SK-N-SH (cell line): ENCODE data around the gene NTM. TPM values are rescaled to one million over a fixed set of nuclear protein-coding genes. Genes with fewer than 3 reads are reported as not detected.

Experiments
- CTCF ChIA-PET: fragments of 300-600, 350-600 bp; formaldehyde crosslinking; extraction: SDS; loops from one replicate; lab custom pipeline; 2021; lab: Yijun Ruan, JAX
- POLR2A ChIA-PET: fragments of 350-600 bp; sonication (Branson Sonifier 250); formaldehyde crosslinking; extraction: SDS; loops from one replicate; lab custom pipeline; 2020; ENCODE audit warnings: antibody characterized with exemption, inconsistent platforms; lab: Yijun Ruan, JAX
- DNase-seq: peaks from one replicate; pipeline ENCODE4 v3.0.0; 2012
- H2AFZ ChIP-seq: fragments of 200-600 bp; sonication (generic); 2 replicates; pipeline ENCODE4 v1.8.1; 2016; ENCODE audit warnings: antibody characterized with exemption, mild to moderate bottlenecking, low read depth
- H3F3A ChIP-seq: fragments of 200-600 bp; sonication (generic); replicated peaks from 2 replicates; pipeline ENCODE3; 2016; ENCODE audit warnings: antibody characterized with exemption, mild to moderate bottlenecking; ENCODE audit not compliant: insufficient read depth
- H3K27ac ChIP-seq, 2 experiments: fragments of 200-500 bp in 1 of 2; fragments of 200-600 bp in 1 of 2; sonication (Bioruptor generic) in 1 of 2; sonication (generic), shearing (Covaris generic) in 1 of 2; 2 replicates each; pipeline versions ENCODE4 v1.5.1 to v1.6.1; 2014 to 2016; ENCODE audit warnings: low read depth in 2 of 2, inconsistent platforms in 1 of 2, low read length in 1 of 2, mild to moderate bottlenecking in 1 of 2, mixed read lengths in 1 of 2
- H3K27me3 ChIP-seq: fragments of 200-600 bp; sonication (generic), shearing (Covaris generic); 2 replicates; pipeline ENCODE4 v1.6.1; 2016; ENCODE audit warnings: mixed run types; ENCODE audit not compliant: insufficient read depth
- H3K36me3 ChIP-seq, 2 experiments: fragments of 200-500 bp in 1 of 2; fragments of 200-600 bp in 1 of 2; sonication (Bioruptor generic) in 1 of 2; sonication (generic) in 1 of 2; replicated peaks in 1 of 2; 2 replicates each; pipeline versions ENCODE3 to v1.5.1; 2014 to 2016; ENCODE audit warnings: low read length in 1 of 2, mild to moderate bottlenecking in 1 of 2; ENCODE audit not compliant: insufficient read depth in 2 of 2, control insufficient read depth in 1 of 2
- H3K4me1 ChIP-seq, 2 experiments: fragments of 200-500 bp in 1 of 2; fragments of 200-600 bp in 1 of 2; sonication (Bioruptor generic) in 1 of 2; sonication (generic), shearing (Covaris generic) in 1 of 2; 2 replicates each; pipeline versions ENCODE4 v1.5.1 to v1.6.1; 2014 to 2016; ENCODE audit warnings: low read depth in 1 of 2, low read length in 1 of 2, mixed run types in 1 of 2; ENCODE audit not compliant: insufficient read depth in 2 of 2, control insufficient read depth in 1 of 2
- H3K4me2 ChIP-seq: fragments of 200-600 bp; sonication (generic), shearing (Covaris generic); 2 replicates; pipeline ENCODE4 v1.6.1; 2017; ENCODE audit warnings: mixed run types
- H3K4me3 ChIP-seq, 2 experiments: fragments of 200-500 bp in 1 of 2; fragments of 200-600 bp in 1 of 2; sonication (Bioruptor generic) in 1 of 2; sonication (generic), shearing (Covaris generic) in 1 of 2; 2 replicates each; pipeline versions ENCODE4 v1.5.1 to v1.8.1; 2014 to 2016; ENCODE audit warnings: low read depth in 2 of 2, inconsistent platforms in 1 of 2, low read length in 1 of 2, mild to moderate bottlenecking in 1 of 2, mixed read lengths in 1 of 2, moderate library complexity in 1 of 2
- H3K79me2 ChIP-seq: fragments of 200-600 bp; sonication (generic); 2 replicates; pipeline ENCODE4 v1.8.1; 2017; ENCODE audit warnings: mild to moderate bottlenecking; ENCODE audit not compliant: insufficient read depth
- H3K9ac ChIP-seq: fragments of 200-600 bp; sonication (generic); 2 replicates; pipeline ENCODE4 v1.6.1; 2017; ENCODE audit warnings: mixed run types
- H3K9me2 ChIP-seq: fragments of 200-600 bp; sonication (generic); 2 replicates; pipeline ENCODE4 v1.6.1; 2017; ENCODE audit warnings: mixed run types
- H3K9me3 ChIP-seq: fragments of 200-600 bp; sonication (generic); 2 replicates; pipeline ENCODE4 v1.6.1; 2017; ENCODE audit warnings: mixed run types, mild to moderate bottlenecking, moderate library complexity
- H4K20me1 ChIP-seq: fragments of 200-600 bp; sonication (generic); 2 replicates; pipeline ENCODE4 v1.6.1; 2017; ENCODE audit warnings: mild to moderate bottlenecking, mixed run types; ENCODE audit not compliant: insufficient read depth
- CHD2 ChIP-seq: fragments of 150-350 bp; IDR thresholded peaks from 2 replicates; pipeline ENCODE4 v1.6.1; 2018; ENCODE audit warnings: low read length; ENCODE audit not compliant: partially characterized antibody
- ELF1 ChIP-seq: IDR thresholded peaks from 2 replicates; pipeline ENCODE4 v1.4.0; 2012
- EZH2phosphoT487 ChIP-seq: fragments of 200-600 bp; sonication (generic); IDR thresholded peaks from 2 replicates; pipeline ENCODE4 v1.6.1; 2017; ENCODE audit warnings: low read depth, mixed run types, mild to moderate bottlenecking, antibody characterized with exemption, moderate library complexity, borderline replicate concordance
- FOXJ3 ChIP-seq: sonication (generic); formaldehyde crosslinking; IDR thresholded peaks from 2 replicates; pipeline ENCODE4 v1.5.1; 2020; ENCODE audit warnings: mild to moderate bottlenecking, missing genetic modification reagents
- GATA2 ChIP-seq: sonication (generic); formaldehyde crosslinking; IDR thresholded peaks from 2 replicates; pipeline ENCODE4 v1.5.0; 2020; ENCODE audit warnings: mild to moderate bottlenecking, missing genetic modification reagents
- IRF3 ChIP-seq: fragments of 150-350 bp; IDR thresholded peaks from 2 replicates; pipeline ENCODE4 v1.6.1; 2016; ENCODE audit warnings: mild to moderate bottlenecking, low read depth, low read length
- NFIC ChIP-seq: IDR thresholded peaks from 2 replicates; pipeline ENCODE4 v1.4.0; 2012; ENCODE audit warnings: borderline replicate concordance
- PBX3 ChIP-seq: IDR thresholded peaks from 2 replicates; pipeline ENCODE4; 2012
- RFX5 ChIP-seq: IDR thresholded peaks from 2 replicates; pipeline ENCODE4 v1.6.1; 2012; ENCODE audit warnings: mild to moderate bottlenecking, improper control_type of control experiment, low read length
- RXRA ChIP-seq: IDR thresholded peaks from 2 replicates; pipeline ENCODE4 v1.4.0; 2012; ENCODE audit warnings: low read depth, mild to moderate bottlenecking, borderline replicate concordance
- SIN3A ChIP-seq: IDR thresholded peaks from 2 replicates; pipeline ENCODE4 v1.6.1; 2012; ENCODE audit warnings: low read depth, mild to moderate bottlenecking, low read length, moderate library complexity, borderline replicate concordance
- SMC3 ChIP-seq: IDR thresholded peaks from 2 replicates; pipeline ENCODE4 v1.6.1; 2012; ENCODE audit warnings: low read depth, low read length, improper control_type of control experiment
- TEAD4 ChIP-seq: IDR thresholded peaks from 2 replicates; pipeline ENCODE4 v1.4.0; 2012; ENCODE audit warnings: mild to moderate bottlenecking, borderline replicate concordance; ENCODE audit not compliant: insufficient read depth
- USF2 ChIP-seq: fragments of 150-350 bp; IDR thresholded peaks from 2 replicates; pipeline ENCODE4 v1.6.1; 2017; ENCODE audit warnings: antibody characterized with exemption, low read length, low read depth, borderline replicate concordance
- YY1 ChIP-seq: IDR thresholded peaks from 2 replicates; pipeline ENCODE4 v1.4.0; 2012; ENCODE audit warnings: low read depth, mild to moderate bottlenecking
- WGBS: methylation state at CpG from one replicate; pipeline ENCODE4 v1.1.6; 2017; ENCODE audit warnings: low lambda C conversion rate; 5-methylcytosine and 5-hydroxymethylcytosine counted together
- polyA plus RNA-seq, 3 experiments: library from polyadenylated mRNA; depleted of rRNA; stranded (reverse); fragments of >200 nt; gene quantifications; 2 replicates each; pipeline ENCODE4 v1.2.3, GENCODE V29; 2012

The NTM gene
- polyA plus RNA-seq, 1 of the 3 experiments (the other 2 are of a cell fraction): 20.0 TPM

GRCh38 chr11:131833366-131833765, 463.0 kb downstream of the NTM start (continued):
- TF ChIP-seq YY1: no peak

DNA sequence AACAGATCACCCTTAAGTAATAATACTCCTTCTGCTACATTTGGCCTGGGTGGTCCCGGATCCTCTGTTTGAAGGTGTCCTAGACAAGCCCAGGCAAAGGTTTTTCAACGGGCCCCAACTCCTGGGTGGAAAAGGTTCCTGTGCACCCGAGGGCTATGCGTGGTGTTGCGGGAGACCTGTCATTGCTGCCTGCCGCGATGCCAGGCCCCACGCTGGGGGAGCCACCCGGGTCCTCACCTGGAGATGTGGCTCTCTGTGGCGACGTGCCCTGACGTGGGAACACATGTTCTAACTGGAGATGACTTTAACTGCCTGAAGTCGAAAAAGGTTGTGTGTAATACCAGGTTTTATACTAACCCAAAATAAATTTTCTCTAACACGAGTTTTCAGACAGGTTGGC, 467.1 kb downstream of the NTM start:
- POLR2A ChIA-PET: no interaction called here
- Histone ChIP-seq H2AFZ (no peak overlapping the region), H3K4me3 (no peak overlapping the region), H3K36me3 (no peaks in the 10 kb centered on the region), H3K4me1 (no peaks in the 10 kb centered on the region)
- CTCF ChIA-PET: no interaction called here
- 76% methylated on average over 14 of the region's 14 CpGs for WGBS
- TF ChIP-seq ELF1 (no peak), USF2 (no peak), CHD2 (no peak), FOXJ3 (CRISPR knock-in tag) (no peak), SMC3 (no peak), GATA2 (CRISPR knock-in tag) (no peak), RFX5 (no peak), RXRA (no peak), TEAD4 (no peak), SIN3A (no peak)
- TF ChIP-seq, all 33 proteins: peak for 0
- H3K79me2 ChIP-seq: no peaks in the 10 kb centered on the region
- no peaks in the 10 kb centered on the region for H3K9me3 ChIP-seq
- H3K9ac ChIP-seq: no peak overlapping the region
- no peaks in the 10 kb centered on the region for H3K27me3 ChIP-seq
- H4K20me1 ChIP-seq: no peaks in the 10 kb centered on the region
- no peaks in the 10 kb centered on the region for H3K9me2 ChIP-seq
- no peak for DNase-seq
- no peak overlapping the region for H3K4me2 ChIP-seq
- no peak overlapping the region for H3K27ac ChIP-seq
- H3F3A ChIP-seq: no peaks in the 10 kb centered on the region

- no peak for DNase-seq
- Histone ChIP-seq H3K27me3 (no peaks in the 10 kb centered on the region), H3K36me3 (no peaks in the 10 kb centered on the region), H3K9ac (no peak overlapping the region), H3K4me1 (no peaks in the 10 kb centered on the region), H3K9me3 (no peaks in the 10 kb centered on the region), H3K27ac (no peak overlapping the region), H3K9me2 (no peaks in the 10 kb centered on the region), H3F3A (no peaks in the 10 kb centered on the region), H4K20me1 (no peaks in the 10 kb centered on the region), H3K4me3 (no peak overlapping the region), H3K79me2 (no peaks in the 10 kb centered on the region), H2AFZ (no peak overlapping the region), H3K4me2 (no peak overlapping the region)
- CTCF ChIA-PET: no interaction called here
- WGBS: 79% methylated on average over 12 of the region's 12 CpGs
- POLR2A ChIA-PET: no interaction called here
- no peak for TF ChIP-seq GATA2 (CRISPR knock-in tag)
- no peak for TF ChIP-seq IRF3
- TF ChIP-seq NFIC: no peak
- TF ChIP-seq EZH2phosphoT487: no peak
- no peak for TF ChIP-seq ELF1
- no peak for TF ChIP-seq PBX3
Observed at GRCh38 chr11:131838016-131838415, 467.6 kb downstream of the NTM start.
